ENCODE results near the gene MSANTD2.

GRCh38 chr11:124844664-124845079, 44.5 kb upstream of the MSANTD2 start:
- TF ChIP-seq ARNTL (CRISPR knock-in tag; IDR thresholded peaks at IDR 0.05; ENCODE audit: borderline replicate concordance, low read depth): no peak
- TF ChIP-seq RARB (CRISPR knock-in tag; IDR thresholded peaks at IDR 0.05): no peak

Measured in SK-N-SH treated with all-trans-retinoic acid at 6 μM for 48 hours (cell line).